HepG2 (cell line): ENCODE data around the gene SFXN2. TPM values are rescaled to one million over a fixed set of nuclear protein-coding genes. Genes with fewer than 3 reads are reported as not detected.
A peak's percentile ranks its signal among the peaks of the same experiment; 100 is the strongest.

Experiments
- BRD4 ChIP-seq: sonication (generic); formaldehyde crosslinking; IDR thresholded peaks from 2 replicates; pipeline ENCODE4 v1.4.0; 2020; ENCODE audit warnings: missing genetic modification reagents
- CAMTA2 ChIP-seq: sonication (generic); formaldehyde crosslinking; IDR thresholded peaks from 2 replicates; pipeline ENCODE4 v1.4.0; 2020; ENCODE audit warnings: mild to moderate bottlenecking, missing genetic modification reagents, borderline replicate concordance
- CEBPB ChIP-seq: IDR thresholded peaks from 2 replicates; pipeline ENCODE4 v1.6.1; 2011; ENCODE audit warnings: low read depth, low read length, improper control_type of control experiment, borderline replicate concordance
- CHD2 ChIP-seq: IDR thresholded peaks from 2 replicates; pipeline ENCODE4 v1.6.1; 2011; ENCODE audit warnings: low read depth, low read length, improper control_type of control experiment
- KLF11 ChIP-seq: IDR thresholded peaks from 2 replicates; pipeline ENCODE4 v1.6.1; 2016; ENCODE audit warnings: missing compliant biosample characterization
- MED1 ChIP-seq: sonication (generic); formaldehyde crosslinking; IDR thresholded peaks from 2 replicates; pipeline ENCODE4 v1.4.0; 2020; ENCODE audit warnings: missing genetic modification reagents
- TBX3 ChIP-seq: fragments of 450-650 bp; IDR thresholded peaks from 2 replicates; pipeline ENCODE4 v1.6.1; 2017; ENCODE audit warnings: antibody characterized with exemption, mild to moderate bottlenecking, inconsistent platforms, borderline replicate concordance
- ZNF263 ChIP-seq: sonication (generic); formaldehyde crosslinking; IDR thresholded peaks from 2 replicates; pipeline ENCODE4 v1.4.0; 2020; ENCODE audit warnings: missing genetic modification reagents
- ZNF607 ChIP-seq: sonication (generic); formaldehyde crosslinking; IDR thresholded peaks from 2 replicates; pipeline ENCODE4 v1.5.1; 2020; ENCODE audit warnings: missing genetic modification reagents, mild to moderate bottlenecking, borderline replicate concordance
- ZNF616 ChIP-seq: sonication (generic); formaldehyde crosslinking; IDR thresholded peaks from 2 replicates; pipeline ENCODE4 v1.5.0; 2020; ENCODE audit warnings: low read depth, mild to moderate bottlenecking, missing genetic modification reagents
- ZNF747 ChIP-seq: sonication (generic); formaldehyde crosslinking; IDR thresholded peaks from 2 replicates; pipeline ENCODE4 v1.8.1; 2023; ENCODE audit warnings: missing genetic modification reagents, mild to moderate bottlenecking, borderline replicate concordance
- ZNF891 ChIP-seq: sonication (generic); formaldehyde crosslinking; IDR thresholded peaks from 2 replicates; pipeline ENCODE4 v1.5.0; 2020; ENCODE audit warnings: mild to moderate bottlenecking, missing genetic modification reagents
- polyA plus RNA-seq, 8 experiments: library from polyadenylated mRNA; depleted of rRNA in 3 of 8; stranded (reverse) in 7 of 8; unstranded in 1 of 8; fragments of >200 nt; fragmentation: Illumina TruSeq in 4 of 8; extraction: Trizol in 4 of 8; gene quantifications; 2 replicates each; pipeline versions ENCODE4 v1.2.1 to v1.2.3, GENCODE V29; 2011 to 2016; ENCODE audit warnings: low read depth in 4 of 8, missing spikeins in 1 of 8, mixed read lengths in 1 of 8; ENCODE audit not compliant: insufficient read depth in 1 of 8
- total RNA-seq, 5 experiments: library from RNA; depleted of rRNA; stranded (reverse); fragments of >200 nt; fragmentation: Illumina TruSeq; extraction: Trizol; gene quantifications; 2 replicates each; pipeline ENCODE4 v1.2.3, GENCODE V29; 2016; ENCODE audit warnings: low read depth in 1 of 5
- TF ChIP-seq, protein P1 (sequence below): sonication (generic); formaldehyde crosslinking; IDR thresholded peaks from 2 replicates; pipeline ENCODE4 v1.4.0; 2020; ENCODE audit warnings: missing genetic modification reagents
- TF ChIP-seq, protein P2 (sequence below): sonication (generic); formaldehyde crosslinking; IDR thresholded peaks from 2 replicates; pipeline ENCODE4 v1.4.0; 2020; ENCODE audit warnings: missing genetic modification reagents, borderline replicate concordance
- TF ChIP-seq, protein P3 (sequence below), 2 experiments: sonication (generic) in 1 of 2; formaldehyde crosslinking in 1 of 2; IDR thresholded peaks; 2 replicates each; pipeline versions ENCODE4 v1.5.1 to v1.6.1; 2011 to 2020; ENCODE audit warnings: borderline replicate concordance in 1 of 2, low read depth in 1 of 2, low read length in 1 of 2, mild to moderate bottlenecking in 1 of 2, missing genetic modification reagents in 1 of 2, moderate library complexity in 1 of 2
- TF ChIP-seq, protein P4 (sequence below): sonication (generic); formaldehyde crosslinking; IDR thresholded peaks from 2 replicates; pipeline ENCODE4 v1.8.1; 2023; ENCODE audit warnings: mild to moderate bottlenecking, missing genetic modification reagents, borderline replicate concordance

SFXN2 gene
- total and polyA plus RNA-seq, 2 of the 13 experiments (the other 11 are each of a cell fraction or from before 2014, with no cell fraction given): 12.8 to 21.1 TPM

DNA sequence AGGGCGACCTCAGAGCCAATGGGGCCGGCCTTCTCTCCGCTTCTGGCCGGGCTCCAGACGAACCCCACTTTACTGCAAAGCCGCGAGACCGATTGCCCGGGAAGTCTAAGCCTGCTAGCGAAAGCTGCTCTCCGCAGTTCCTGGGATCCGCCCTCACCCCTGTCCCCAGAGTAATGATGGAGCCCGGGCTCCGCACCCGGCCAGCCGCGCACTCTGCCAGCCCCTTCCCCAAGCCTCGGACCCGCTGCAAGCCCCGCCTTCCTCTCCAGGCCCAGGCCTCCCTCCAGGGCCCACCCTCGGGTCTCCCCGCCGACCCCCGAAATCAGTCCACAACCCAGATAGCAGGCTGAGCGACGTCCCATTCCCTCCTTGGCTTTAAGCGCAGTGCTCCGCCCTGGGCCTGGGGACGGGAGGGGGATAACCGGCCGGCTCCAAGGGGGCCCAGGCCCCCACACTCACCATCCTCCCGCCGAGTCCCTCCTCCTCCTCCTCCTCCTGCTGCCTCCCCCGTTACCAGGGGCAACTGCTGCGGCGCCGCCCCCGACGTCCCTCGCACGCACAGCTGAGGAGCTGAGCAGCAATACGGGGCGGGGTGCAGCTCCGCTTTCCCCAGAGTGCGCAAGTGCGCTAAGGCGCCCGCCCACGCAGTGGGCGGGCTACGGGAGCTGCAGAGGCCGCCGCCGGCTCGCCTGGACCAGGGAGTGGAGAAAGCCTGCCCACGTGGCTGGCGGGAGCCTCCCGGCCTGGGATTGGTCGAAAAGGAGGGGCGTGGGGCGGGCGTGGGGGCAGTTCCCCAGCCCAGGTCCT, 419 bp upstream of the SFXN2 start, which contains the start of gene ARL3 (continued):
- TF ChIP-seq, protein P1, sequence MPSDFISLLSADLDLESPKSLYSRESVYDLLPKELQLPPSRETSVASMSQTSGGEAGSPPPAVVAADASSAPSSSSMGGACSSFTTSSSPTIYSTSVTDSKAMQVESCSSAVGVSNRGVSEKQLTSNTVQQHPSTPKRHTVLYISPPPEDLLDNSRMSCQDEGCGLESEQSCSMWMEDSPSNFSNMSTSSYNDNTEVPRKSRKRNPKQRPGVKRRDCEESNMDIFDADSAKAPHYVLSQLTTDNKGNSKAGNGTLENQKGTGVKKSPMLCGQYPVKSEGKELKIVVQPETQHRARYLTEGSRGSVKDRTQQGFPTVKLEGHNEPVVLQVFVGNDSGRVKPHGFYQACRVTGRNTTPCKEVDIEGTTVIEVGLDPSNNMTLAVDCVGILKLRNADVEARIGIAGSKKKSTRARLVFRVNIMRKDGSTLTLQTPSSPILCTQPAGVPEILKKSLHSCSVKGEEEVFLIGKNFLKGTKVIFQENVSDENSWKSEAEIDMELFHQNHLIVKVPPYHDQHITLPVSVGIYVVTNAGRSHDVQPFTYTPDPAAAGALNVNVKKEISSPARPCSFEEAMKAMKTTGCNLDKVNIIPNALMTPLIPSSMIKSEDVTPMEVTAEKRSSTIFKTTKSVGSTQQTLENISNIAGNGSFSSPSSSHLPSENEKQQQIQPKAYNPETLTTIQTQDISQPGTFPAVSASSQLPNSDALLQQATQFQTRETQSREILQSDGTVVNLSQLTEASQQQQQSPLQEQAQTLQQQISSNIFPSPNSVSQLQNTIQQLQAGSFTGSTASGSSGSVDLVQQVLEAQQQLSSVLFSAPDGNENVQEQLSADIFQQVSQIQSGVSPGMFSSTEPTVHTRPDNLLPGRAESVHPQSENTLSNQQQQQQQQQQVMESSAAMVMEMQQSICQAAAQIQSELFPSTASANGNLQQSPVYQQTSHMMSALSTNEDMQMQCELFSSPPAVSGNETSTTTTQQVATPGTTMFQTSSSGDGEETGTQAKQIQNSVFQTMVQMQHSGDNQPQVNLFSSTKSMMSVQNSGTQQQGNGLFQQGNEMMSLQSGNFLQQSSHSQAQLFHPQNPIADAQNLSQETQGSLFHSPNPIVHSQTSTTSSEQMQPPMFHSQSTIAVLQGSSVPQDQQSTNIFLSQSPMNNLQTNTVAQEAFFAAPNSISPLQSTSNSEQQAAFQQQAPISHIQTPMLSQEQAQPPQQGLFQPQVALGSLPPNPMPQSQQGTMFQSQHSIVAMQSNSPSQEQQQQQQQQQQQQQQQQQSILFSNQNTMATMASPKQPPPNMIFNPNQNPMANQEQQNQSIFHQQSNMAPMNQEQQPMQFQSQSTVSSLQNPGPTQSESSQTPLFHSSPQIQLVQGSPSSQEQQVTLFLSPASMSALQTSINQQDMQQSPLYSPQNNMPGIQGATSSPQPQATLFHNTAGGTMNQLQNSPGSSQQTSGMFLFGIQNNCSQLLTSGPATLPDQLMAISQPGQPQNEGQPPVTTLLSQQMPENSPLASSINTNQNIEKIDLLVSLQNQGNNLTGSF (CRISPR knock-in tag): no peak
- 0 out of 2 replicates have a peak, but pooled peaks have one; percentile 41 for TF ChIP-seq ZNF616 (CRISPR knock-in tag)
- TF ChIP-seq ZNF607 (CRISPR knock-in tag): peak; percentile 58; the same call in 1 of the 2 replicates
- TF ChIP-seq, protein P2, sequence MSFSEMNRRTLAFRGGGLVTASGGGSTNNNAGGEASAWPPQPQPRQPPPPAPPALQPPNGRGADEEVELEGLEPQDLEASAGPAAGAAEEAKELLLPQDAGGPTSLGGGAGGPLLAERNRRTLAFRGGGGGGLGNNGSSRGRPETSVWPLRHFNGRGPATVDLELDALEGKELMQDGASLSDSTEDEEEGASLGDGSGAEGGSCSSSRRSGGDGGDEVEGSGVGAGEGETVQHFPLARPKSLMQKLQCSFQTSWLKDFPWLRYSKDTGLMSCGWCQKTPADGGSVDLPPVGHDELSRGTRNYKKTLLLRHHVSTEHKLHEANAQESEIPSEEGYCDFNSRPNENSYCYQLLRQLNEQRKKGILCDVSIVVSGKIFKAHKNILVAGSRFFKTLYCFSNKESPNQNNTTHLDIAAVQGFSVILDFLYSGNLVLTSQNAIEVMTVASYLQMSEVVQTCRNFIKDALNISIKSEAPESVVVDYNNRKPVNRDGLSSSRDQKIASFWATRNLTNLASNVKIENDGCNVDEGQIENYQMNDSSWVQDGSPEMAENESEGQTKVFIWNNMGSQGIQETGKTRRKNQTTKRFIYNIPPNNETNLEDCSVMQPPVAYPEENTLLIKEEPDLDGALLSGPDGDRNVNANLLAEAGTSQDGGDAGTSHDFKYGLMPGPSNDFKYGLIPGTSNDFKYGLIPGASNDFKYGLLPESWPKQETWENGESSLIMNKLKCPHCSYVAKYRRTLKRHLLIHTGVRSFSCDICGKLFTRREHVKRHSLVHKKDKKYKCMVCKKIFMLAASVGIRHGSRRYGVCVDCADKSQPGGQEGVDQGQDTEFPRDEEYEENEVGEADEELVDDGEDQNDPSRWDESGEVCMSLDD (CRISPR knock-in tag): peak; percentile 83
- peak; percentile 19; the same call in 1 of the 2 replicates for TF ChIP-seq CEBPB
- peak; percentile 30; the same call in 1 of the 2 replicates for TF ChIP-seq ZNF891 (CRISPR knock-in tag)
- 0 out of 2 replicates have a peak, but pooled peaks have one; percentile 48 for TF ChIP-seq CAMTA2 (CRISPR knock-in tag)
- TF ChIP-seq CHD2: peak; percentile 80
- peak; percentile 99 for TF ChIP-seq ZNF263 (CRISPR knock-in tag)
- 0 out of 2 replicates have a peak, but pooled peaks have one; percentile 17 for TF ChIP-seq MED1
- TF ChIP-seq BRD4: no peak
- peak; percentile 82; the same call in 1 of the 2 replicates for TF ChIP-seq KLF11
- TF ChIP-seq TBX3: 0 out of 2 replicates have a peak, but pooled peaks have one; percentile 9
- peak; percentile 71 for TF ChIP-seq ZNF747 (CRISPR knock-in tag)
- TF ChIP-seq, protein P3, sequence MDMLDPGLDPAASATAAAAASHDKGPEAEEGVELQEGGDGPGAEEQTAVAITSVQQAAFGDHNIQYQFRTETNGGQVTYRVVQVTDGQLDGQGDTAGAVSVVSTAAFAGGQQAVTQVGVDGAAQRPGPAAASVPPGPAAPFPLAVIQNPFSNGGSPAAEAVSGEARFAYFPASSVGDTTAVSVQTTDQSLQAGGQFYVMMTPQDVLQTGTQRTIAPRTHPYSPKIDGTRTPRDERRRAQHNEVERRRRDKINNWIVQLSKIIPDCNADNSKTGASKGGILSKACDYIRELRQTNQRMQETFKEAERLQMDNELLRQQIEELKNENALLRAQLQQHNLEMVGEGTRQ (IDR thresholded peaks at IDR 0.05; ENCODE audit: low read depth, low read length): peak; percentile 74
- TF ChIP-seq, protein P3 (CRISPR knock-in tag; IDR thresholded peaks at IDR 0.05; ENCODE audit: borderline replicate concordance): peak; percentile 90; the same call in 1 of the 2 replicates
- TF ChIP-seq, protein P4, sequence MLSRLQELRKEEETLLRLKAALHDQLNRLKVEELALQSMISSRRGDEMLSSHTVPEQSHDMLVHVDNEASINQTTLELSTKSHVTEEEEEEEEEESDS (CRISPR knock-in tag): no peak
